ENCODE data around the gene RBM10.

RBM10 gene

GRCh38 chrX:47178337-47178736 lies 33.3 kb downstream of the RBM10 start:
- Mint-ChIP-seq H3K27ac (no peak overlapping the region), H3K27me3 (no peaks in the 10 kb centered on the region), H3K9me3 (no peaks in the 10 kb centered on the region), H3K36me3 (peaks cover 28% of the 10 kb centered on the region), H3K4me1 (peaks cover 2% of the 10 kb centered on the region), H3K4me3 (no peak overlapping the region)
- DNase-seq, result no peak
- CTCF ChIA-PET, result no interaction called here

GRCh38 chrX:47179221-47179927 lies 34.4 kb downstream of the RBM10 start:
- no peak for DNase-seq
- Mint-ChIP-seq H3K9me3 (no peaks in the 10 kb centered on the region), H3K27ac (no peak overlapping the region), H3K27me3 (no peaks in the 10 kb centered on the region), H3K36me3 (peaks cover 28% of the 10 kb centered on the region), H3K4me3 (no peak overlapping the region), H3K4me1 (peaks cover 2% of the 10 kb centered on the region)
- CTCF ChIA-PET, result no interaction called here

- H3K9me3 Mint-ChIP-seq, result no peaks in the 10 kb centered on the region
- H3K36me3 Mint-ChIP-seq, result peaks cover 30% of the 10 kb centered on the region
- no peaks in the 10 kb centered on the region for H3K27me3 Mint-ChIP-seq
- H3K4me1 Mint-ChIP-seq, result peaks cover 2% of the 10 kb centered on the region
- H3K27ac Mint-ChIP-seq, result no peak overlapping the region
- DNase-seq, result no peak
- CTCF ChIA-PET, result no interaction called here
- no peak overlapping the region for H3K4me3 Mint-ChIP-seq
Measured at GRCh38 chrX:47179928-47180255, 34.9 kb downstream of the RBM10 start.

GRCh38 chrX:47180346-47180745 lies 35.3 kb downstream of the RBM10 start:
- no peak for DNase-seq
- Mint-ChIP-seq H3K9me3 (no peaks in the 10 kb centered on the region), H3K27me3 (no peaks in the 10 kb centered on the region), H3K36me3 (peaks cover 30% of the 10 kb centered on the region), H3K4me3 (no peak overlapping the region), H3K4me1 (peaks cover 2% of the 10 kb centered on the region), H3K27ac (no peak overlapping the region)
- CTCF ChIA-PET, result no interaction called here

GRCh38 chrX:47181301-47181700 lies 36.3 kb downstream of the RBM10 start:
- no peaks in the 10 kb centered on the region for H3K27me3 Mint-ChIP-seq
- H3K27ac Mint-ChIP-seq, result peak overlapping the region; percentile 37
- CTCF ChIA-PET, result no interaction called here
- H3K4me1 Mint-ChIP-seq, result peaks cover under 1% of the 10 kb centered on the region
- no peak for DNase-seq
- H3K36me3 Mint-ChIP-seq, result peaks cover 33% of the 10 kb centered on the region
- H3K4me3 Mint-ChIP-seq, result no peak overlapping the region
- no peaks in the 10 kb centered on the region for H3K9me3 Mint-ChIP-seq

- Mint-ChIP-seq H3K27ac (no peak overlapping the region), H3K27me3 (no peaks in the 10 kb centered on the region), H3K4me3 (no peak overlapping the region), H3K4me1 (no peaks in the 10 kb centered on the region), H3K36me3 (peaks cover 35% of the 10 kb centered on the region), H3K9me3 (no peaks in the 10 kb centered on the region)
- DNase-seq, result no peak
- CTCF ChIA-PET, result no interaction called here
Measured at GRCh38 chrX:47182106-47182700, 37.2 kb downstream of the RBM10 start.

- CTCF ChIA-PET, result no interaction called here
- Mint-ChIP-seq H3K9me3 (no peaks in the 10 kb centered on the region), H3K4me1 (peaks cover 2% of the 10 kb centered on the region), H3K27ac (no peak overlapping the region), H3K27me3 (no peaks in the 10 kb centered on the region), H3K36me3 (peaks cover 23% of the 10 kb centered on the region), H3K4me3 (no peak overlapping the region)
- DNase-seq, result no peak
Measured at GRCh38 chrX:47184486-47184885, 39.5 kb downstream of the RBM10 start.

GRCh38 chrX:47185241-47185640 lies 40.2 kb downstream of the RBM10 start:
- Mint-ChIP-seq H3K27me3 (no peaks in the 10 kb centered on the region), H3K36me3 (peaks cover 21% of the 10 kb centered on the region), H3K9me3 (no peaks in the 10 kb centered on the region), H3K4me1 (peaks cover 2% of the 10 kb centered on the region), H3K27ac (no peak overlapping the region), H3K4me3 (no peak overlapping the region)
- CTCF ChIA-PET, result no interaction called here
- no peak for DNase-seq

- CTCF ChIA-PET, result no interaction called here
- H3K9me3 Mint-ChIP-seq, result no peaks in the 10 kb centered on the region
- peaks cover 8% of the 10 kb centered on the region for H3K4me1 Mint-ChIP-seq
- no peak for DNase-seq
- no peak overlapping the region for H3K4me3 Mint-ChIP-seq
- H3K27me3 Mint-ChIP-seq, result no peaks in the 10 kb centered on the region
- peaks cover 18% of the 10 kb centered on the region for H3K36me3 Mint-ChIP-seq
- no peak overlapping the region for H3K27ac Mint-ChIP-seq
Measured at GRCh38 chrX:47186096-47186740, 41.2 kb downstream of the RBM10 start.

GRCh38 chrX:47187106-47187677 lies 42.2 kb downstream of the RBM10 start:
- Mint-ChIP-seq H3K9me3 (no peaks in the 10 kb centered on the region), H3K36me3 (peaks cover 18% of the 10 kb centered on the region), H3K4me1 (peaks cover 11% of the 10 kb centered on the region), H3K27me3 (no peaks in the 10 kb centered on the region), H3K27ac (peak overlapping the region; percentile 24), H3K4me3 (no peak overlapping the region)
- CTCF ChIA-PET, result no interaction called here
- no peak for DNase-seq

GRCh38 chrX:47189906-47190305 lies 44.9 kb downstream of the RBM10 start:
- no peak for DNase-seq
- Mint-ChIP-seq H3K27ac (no peak overlapping the region), H3K27me3 (no peaks in the 10 kb centered on the region), H3K9me3 (no peaks in the 10 kb centered on the region), H3K4me1 (peaks cover 27% of the 10 kb centered on the region), H3K4me3 (no peak overlapping the region), H3K36me3 (peaks cover 17% of the 10 kb centered on the region)
- CTCF ChIA-PET, result no interaction called here

GRCh38 chrX:47190445-47191269 lies 45.6 kb downstream of the RBM10 start:
- DNase-seq, result peak; percentile 89
- peaks cover 34% of the 10 kb centered on the region for H3K4me1 Mint-ChIP-seq
- peaks cover 15% of the 10 kb centered on the region for H3K36me3 Mint-ChIP-seq

GRCh38 chrX:47191331-47191730 lies 46.3 kb downstream of the RBM10 start:
- no peaks in the 10 kb centered on the region for H3K9me3 Mint-ChIP-seq
- CTCF ChIA-PET, result interaction anchor here (3.4 kb wide), 1 partner anchor 193 kb away, joined by 17 read pairs; no protein-coding TSS in a partner anchor
- H3K4me1 Mint-ChIP-seq, result peaks cover 40% of the 10 kb centered on the region
- no peaks in the 10 kb centered on the region for H3K27me3 Mint-ChIP-seq
- DNase-seq, result peak; percentile 65
- H3K27ac Mint-ChIP-seq, result peak overlapping the region; percentile 94
- H3K4me3 Mint-ChIP-seq, result peak overlapping the region; percentile 90
- H3K36me3 Mint-ChIP-seq, result peaks cover 19% of the 10 kb centered on the region

More at GRCh38 chrX:47190445-47191269, 45.6 kb downstream of the RBM10 start:
- peak overlapping the region; percentile 90 for H3K4me3 Mint-ChIP-seq
- H3K9me3 Mint-ChIP-seq, result no peaks in the 10 kb centered on the region
- H3K27ac Mint-ChIP-seq, result peak overlapping the region; percentile 94
- CTCF ChIA-PET, result interaction anchor here (0.6 to 3.4 kb wide), 2 partner anchors 50 to 193 kb away, joined by 5 to 17 read pairs; no protein-coding TSS in a partner anchor
- no peaks in the 10 kb centered on the region for H3K27me3 Mint-ChIP-seq

GRCh38 chrX:47191806-47192401 lies 46.9 kb downstream of the RBM10 start:
- Mint-ChIP-seq H3K4me1 (peaks cover 46% of the 10 kb centered on the region), H3K27ac (peak overlapping the region; percentile 94), H3K27me3 (no peaks in the 10 kb centered on the region), H3K4me3 (peak overlapping the region; percentile 90), H3K36me3 (peaks cover 20% of the 10 kb centered on the region), H3K9me3 (no peaks in the 10 kb centered on the region)
- CTCF ChIA-PET, result interaction anchor here (1.5 to 3.4 kb wide), 2 partner anchors 192 to 330 kb away, joined by 3 to 17 read pairs; no protein-coding TSS in a partner anchor
- no peak for DNase-seq

Measured in activated naive CD4-positive, alpha-beta T cell treated with anti-CD3 and anti-CD28 coated beads, Interleukin-2, amount 10 ng/mL, durations not matched to agents 7 days and 5 days (primary cell).